NCI-H524 treated with DMSO at 0.1 percent for 48 hours (cell line): ENCODE data around the gene SYT12.

Experiments
- DNase-seq: peaks from one replicate; lab custom pipeline; 2025; lab: John Stamatoyannopoulos, UW

The SYT12 gene

DNA sequence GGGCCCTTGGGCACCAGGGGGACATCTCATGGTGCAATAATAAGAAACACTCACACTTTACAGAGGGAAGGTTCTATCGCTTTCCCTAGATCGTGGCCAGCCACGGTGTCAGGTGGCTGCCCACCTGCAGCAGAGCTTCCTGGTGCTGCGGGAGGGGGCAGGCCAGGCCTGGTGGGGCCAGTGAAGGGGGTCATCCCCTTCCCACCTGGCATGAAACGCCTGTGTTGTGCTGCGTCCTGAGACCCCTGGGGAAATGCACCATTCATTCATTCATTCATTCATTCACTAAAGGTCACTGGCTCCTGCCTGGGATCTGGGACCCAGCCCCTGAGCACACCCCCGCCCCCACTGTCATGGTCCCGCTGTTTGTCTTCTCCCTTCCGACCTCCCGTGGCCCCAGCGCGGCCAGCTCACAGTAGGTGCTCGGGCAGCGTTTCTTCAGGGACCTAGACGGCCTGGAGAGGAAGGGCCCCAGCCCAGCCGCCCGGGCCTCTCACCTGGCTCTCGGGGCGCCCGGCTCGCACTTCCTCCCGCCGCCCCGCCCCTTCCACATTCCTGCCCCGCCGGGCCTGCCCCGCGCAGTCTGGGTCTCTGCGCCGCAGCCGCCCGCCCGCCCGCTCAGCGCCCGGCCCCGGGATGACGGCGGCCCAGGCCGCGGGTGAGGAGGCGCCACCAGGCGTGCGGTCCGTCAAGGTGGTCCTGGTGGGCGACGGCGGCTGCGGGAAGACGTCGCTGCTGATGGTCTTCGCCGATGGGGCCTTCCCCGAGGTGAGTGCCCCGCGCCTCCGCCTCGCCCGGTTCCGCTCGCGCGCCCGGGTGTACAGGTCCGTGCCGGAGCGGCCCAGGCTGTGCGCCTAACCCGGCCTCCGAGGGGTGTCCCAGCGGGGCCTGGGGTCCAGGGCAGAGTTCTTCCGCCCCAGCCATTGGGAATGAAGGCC lies 33.6 kb downstream of the SYT12 start, which contains the start of gene RHOD:
Gene RHOD (plus strand): TSS at position 581 of the 938 bp plus-strand sequence. CDS start 56 bp downstream, at position 637.
- DNase-seq: no peak

- DNase-seq: no peak
Measured at GRCh38 chr11:67057205-67057672, 34.3 kb downstream of the SYT12 start.

- no peak for DNase-seq
Measured at GRCh38 chr11:67058506-67058905, 35.6 kb downstream of the SYT12 start.

DNA sequence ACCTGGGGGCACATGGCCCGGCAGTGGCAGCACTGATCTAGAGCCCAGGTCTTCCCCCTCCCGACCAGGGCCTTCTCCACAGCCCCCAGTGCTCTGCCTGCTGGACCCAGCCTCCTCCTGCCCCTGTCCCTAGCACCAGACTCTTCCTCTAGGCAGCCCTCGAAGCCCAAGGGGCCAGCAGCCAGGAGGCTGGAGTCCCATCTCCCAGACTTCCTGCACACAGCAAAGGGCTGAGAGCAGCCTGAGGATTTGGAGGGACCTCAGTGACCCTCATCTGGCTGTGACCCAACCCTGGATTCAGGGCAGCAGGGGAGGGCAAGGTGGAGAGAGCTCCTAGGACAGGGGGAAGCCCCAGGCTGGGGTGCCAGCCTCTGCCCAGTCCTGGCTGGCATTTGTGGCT lies 36.7 kb downstream of the SYT12 start:
- no peak for DNase-seq

GRCh38 chr11:67060111-67060522 lies 37.2 kb downstream of the SYT12 start:
- no peak for DNase-seq

DNA sequence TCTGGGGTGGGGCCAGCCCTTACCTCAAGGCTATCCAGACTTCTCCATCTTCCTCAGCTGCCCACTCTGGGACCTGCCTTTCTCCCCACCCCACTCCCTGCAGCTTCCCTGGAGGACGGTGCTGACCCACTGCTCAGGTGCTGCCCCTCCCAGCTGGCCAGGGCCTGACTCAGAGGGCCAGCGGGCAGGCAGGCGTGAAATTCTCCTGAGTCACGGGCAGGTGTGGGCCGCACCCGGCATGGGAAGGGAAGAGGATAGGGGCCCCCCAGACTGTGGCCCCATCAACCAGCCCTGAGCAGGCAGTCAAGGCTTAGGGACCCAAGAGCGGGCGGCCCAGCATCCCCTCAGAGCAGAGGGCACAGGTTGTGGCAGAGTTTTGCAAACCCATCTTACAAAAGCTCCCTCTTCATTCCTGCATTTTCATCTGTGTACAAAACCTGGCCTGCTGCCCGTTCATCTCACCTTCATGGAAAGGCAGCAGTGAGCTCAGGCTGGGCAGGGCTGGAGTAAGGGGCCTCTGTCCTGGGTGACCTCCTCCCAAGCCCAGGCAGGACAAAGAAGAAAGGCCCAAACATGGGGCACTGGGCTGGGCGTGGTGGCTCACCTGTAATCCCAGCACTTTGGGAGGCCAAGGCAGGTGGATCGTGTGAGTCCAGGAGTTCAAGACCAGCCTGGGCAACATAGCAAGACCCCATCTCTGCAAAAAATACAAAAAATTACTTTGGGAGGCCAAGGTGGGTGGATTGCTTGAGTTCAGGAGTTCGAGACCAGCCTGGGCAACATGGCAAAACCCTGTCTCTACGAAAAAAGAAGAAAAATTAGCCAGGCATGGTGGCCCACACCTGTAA lies 39.8 kb downstream of the SYT12 start:
- no peak for DNase-seq

- no peak for DNase-seq
Measured at GRCh38 chr11:67066333-67066709, 43.4 kb downstream of the SYT12 start.

DNA sequence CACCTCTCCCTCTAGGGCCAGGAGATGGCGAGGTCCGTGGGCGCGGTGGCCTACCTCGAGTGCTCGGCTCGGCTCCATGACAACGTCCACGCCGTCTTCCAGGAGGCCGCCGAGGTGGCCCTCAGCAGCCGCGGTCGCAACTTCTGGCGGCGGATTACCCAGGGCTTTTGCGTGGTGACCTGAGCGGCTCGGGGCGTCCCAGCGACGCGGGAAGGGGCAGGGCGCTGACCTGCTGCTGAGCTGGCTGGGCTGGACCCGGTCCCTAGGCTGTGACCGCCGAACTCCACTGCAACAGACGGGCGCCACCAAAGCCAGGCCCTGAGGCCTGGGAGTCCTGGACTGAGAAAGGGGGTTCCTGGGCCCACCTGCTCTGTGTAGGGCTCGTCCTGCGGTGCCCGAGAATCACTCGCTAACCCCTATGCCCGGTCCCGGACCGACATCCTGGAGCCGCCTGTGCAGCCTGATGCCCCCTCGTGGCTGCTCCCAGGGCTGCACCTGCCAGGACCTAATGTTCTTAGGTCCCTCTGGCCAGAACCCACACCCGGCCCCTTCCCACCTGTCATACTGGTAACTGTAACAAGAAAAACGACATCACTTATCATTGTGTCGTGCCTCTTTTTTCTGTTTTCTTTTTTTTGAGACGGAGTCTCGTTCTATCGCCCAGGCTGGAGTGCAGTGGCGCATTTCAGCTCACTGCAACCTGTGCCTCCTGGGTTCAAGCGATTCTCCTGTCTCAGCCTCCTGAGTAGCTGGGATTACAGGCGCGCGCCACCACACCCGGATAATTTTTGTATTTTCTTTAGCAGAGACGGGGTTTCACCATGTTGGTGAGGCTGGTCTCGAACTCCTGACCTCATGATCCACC lies 48.7 kb downstream of the SYT12 start:
- no peak for DNase-seq

GRCh38 chr11:67072295-67072694 lies 49.4 kb downstream of the SYT12 start:
- no peak for DNase-seq

- DNase-seq: no peak
Measured at GRCh38 chr11:67073908-67074307, 51.0 kb downstream of the SYT12 start.

GRCh38 chr11:67076202-67076601 lies 53.3 kb downstream of the SYT12 start:
- DNase-seq: no peak

DNA sequence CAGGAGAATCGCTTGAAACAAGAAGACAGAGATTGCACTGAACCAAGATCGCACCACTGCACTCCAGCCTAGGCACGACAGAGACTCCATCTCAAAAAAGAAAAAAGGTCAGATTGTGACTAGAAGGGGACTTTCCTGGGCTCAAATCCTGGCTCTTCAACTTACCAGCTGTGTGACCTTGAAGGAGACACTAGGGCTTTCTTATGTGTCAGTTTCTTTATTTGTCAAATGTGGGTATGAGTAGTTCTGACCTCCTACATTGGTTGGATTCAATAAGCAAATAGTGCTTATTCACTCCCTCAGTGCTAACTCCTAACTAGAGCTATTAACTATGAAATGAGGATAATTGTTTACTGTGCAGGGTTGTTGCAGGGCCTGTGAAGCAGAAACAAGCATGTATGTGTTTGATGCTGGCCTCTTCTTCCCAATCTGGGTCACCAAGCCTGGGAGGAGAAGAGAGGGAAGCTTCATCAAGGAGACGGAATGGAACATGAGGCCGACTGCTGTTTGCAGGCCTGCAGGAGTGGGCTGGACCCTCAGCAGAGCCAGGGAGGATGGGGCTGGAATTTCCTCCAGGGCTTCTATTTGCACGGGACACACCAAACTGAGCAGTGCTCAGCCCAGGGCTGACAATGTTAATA lies 56.3 kb downstream of the SYT12 start:
- DNase-seq: no peak

- DNase-seq: no peak
Measured at GRCh38 chr11:67082071-67082791, 59.3 kb downstream of the SYT12 start.

DNA sequence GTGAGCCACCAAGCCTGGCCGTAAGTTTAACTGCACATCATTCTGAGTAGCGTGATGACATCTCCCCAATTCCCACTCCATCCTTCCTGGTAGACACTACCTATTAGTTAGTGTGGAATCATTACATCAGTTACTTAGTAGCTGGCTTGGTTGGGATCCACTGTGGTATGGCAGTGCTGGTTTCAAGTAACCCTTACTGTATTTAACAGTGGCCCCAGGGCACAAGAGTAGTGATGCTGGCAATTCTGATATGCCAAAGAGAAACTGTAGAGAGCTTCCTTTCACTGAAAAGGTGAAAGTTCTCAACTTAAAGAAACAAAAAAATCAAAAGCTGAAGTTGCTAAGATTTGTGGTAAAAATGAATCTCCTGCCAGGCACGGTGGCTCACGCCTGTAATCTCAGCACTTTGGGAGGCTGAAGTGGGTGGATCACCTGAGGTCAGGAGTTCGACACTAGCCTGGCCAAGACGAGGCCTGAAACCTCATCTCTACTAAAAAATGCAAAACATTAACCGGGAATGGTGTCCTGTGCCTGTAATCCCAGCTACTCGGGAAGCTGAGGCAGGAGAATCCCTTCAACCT lies 60.9 kb downstream of the SYT12 start:
- no peak for DNase-seq

DNA sequence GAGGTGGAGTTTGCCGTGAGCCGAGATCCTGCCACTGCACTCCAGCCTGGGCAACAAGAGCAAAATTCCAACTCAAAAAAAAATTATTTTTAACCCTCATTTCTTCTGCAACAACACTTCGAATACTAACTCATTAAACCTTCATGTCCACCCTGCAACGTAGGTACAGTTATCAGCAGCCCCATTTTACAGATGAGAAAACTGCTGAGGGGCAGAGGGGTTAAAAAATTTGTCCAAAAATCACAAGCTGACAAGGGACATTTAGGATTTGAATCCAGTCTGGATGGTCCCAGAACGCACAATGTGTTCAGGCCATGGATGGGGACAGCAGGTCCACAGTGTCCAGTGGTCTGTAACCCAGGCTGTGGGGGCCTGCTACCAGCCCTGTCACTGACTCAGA lies 62.7 kb downstream of the SYT12 start:
- DNase-seq: no peak

DNA sequence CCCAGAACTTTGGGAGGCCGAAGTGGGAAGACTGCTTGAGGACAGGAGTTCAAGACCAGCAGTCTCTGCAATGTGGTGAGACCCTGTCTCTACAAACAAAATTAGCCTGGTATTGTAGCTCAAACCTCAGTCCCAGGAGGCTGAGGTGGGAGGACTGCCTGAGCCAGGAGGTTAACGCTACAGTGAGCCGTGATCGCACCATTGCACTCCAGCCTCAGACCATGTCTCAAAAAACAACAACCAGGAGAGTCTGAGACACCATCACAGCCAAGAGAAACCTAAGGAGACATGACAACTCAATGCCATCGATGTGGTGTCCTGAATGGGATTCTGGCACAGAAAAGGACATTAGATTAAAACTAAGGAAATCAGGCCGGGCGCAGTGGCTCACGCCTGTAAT lies 67.8 kb downstream of the SYT12 start:
- DNase-seq: no peak

DNA sequence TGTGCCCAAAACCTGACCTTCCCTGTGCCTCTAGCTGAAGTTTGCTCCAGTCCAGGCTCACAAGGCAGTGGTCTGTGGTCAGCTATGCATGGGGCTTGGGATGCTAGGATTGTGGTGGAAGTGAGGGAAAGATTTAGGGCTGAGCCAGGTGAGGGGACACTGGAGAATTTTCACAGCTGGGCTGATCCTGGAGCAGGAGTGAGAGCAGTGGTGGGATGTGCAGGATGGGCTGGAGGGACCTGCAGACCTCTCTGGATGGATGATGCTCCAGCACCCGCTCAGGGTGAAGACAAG lies 72.2 kb downstream of the SYT12 start:
- no peak for DNase-seq

GRCh38 chr11:67098799-67099429 lies 76.0 kb downstream of the SYT12 start:
- no peak for DNase-seq

GRCh38 chr11:67099831-67100324 lies 76.9 kb downstream of the SYT12 start:
- no peak for DNase-seq
